Activated naive CD4-positive, alpha-beta T cell treated with anti-CD3 and anti-CD28 coated beads for 36 hours (primary cell): ENCODE results near the gene POMT2. TPM values are rescaled to one million over a fixed set of nuclear protein-coding genes. Genes with fewer than 3 reads are reported as not detected.

ENCODE experiments used
- CTCF ChIA-PET: fragments of 350-600 bp; sonication (Branson Sonifier 250); formaldehyde crosslinking; loops from one replicate; lab custom pipeline; 2021; ENCODE audit warnings: antibody characterized with exemption; lab: Charles Lee
- DNase-seq: peaks from one replicate; pipeline ENCODE4 v3.0.0-alpha.2; 2020
- H3K27ac Mint-ChIP-seq: one replicate; pipeline ENCODE4 v1.8.0; 2021; ENCODE audit warnings: mild to moderate bottlenecking, mixed read lengths
- H3K27me3 Mint-ChIP-seq: one replicate; pipeline ENCODE4 v1.8.0; 2021; ENCODE audit warnings: low read depth, mixed read lengths
- H3K36me3 Mint-ChIP-seq: one replicate; pipeline ENCODE4 v1.8.0; 2021; ENCODE audit warnings: low read depth, mixed read lengths
- H3K4me1 Mint-ChIP-seq: one replicate; pipeline ENCODE4 v1.8.0; 2021; ENCODE audit warnings: low read depth, mixed read lengths
- H3K4me3 Mint-ChIP-seq: one replicate; pipeline ENCODE4 v1.8.0; 2021; ENCODE audit warnings: mild to moderate bottlenecking, moderate library complexity, mixed read lengths
- H3K9me3 Mint-ChIP-seq: one replicate; pipeline ENCODE4 v1.8.0; 2021; ENCODE audit warnings: mixed read lengths
- intact Hi-C: fragments of 100-400 bp; cut with micrococcal nuclease; formaldehyde crosslinking; loops from one replicate; pipeline ENCODE4 v1.15.1; 2023
- total RNA-seq, 2 experiments: library from RNA; stranded (reverse); gene quantifications; one replicate each; pipeline ENCODE4 v1.2.3, GENCODE V29; 2021

Gene POMT2
- total RNA-seq, 2 experiments from 2014 or later, result 11.3 to 14.5 TPM

DNA sequence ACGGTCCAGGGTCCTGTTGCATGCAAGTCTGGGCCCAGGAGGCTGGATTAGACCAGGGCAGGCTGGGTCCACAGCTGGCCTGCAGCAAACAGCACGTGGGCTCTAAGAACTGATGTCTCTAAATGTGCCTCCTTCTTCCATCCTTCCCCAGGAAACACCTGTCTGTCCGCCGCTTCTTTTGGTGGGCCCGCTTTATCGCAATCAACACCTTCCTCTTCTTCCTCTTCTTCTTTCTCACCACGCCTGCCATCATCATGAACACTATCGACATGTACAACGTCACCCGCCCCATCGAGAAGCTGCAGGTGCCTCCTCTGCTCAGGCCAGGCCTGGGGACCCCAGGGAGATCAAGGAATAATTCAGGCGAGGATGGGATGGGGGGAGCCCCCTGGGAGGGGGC, 77.9 kb downstream of the POMT2 start:
- intact Hi-C loops, result no loop called here
- H3K27me3 Mint-ChIP-seq, result no peaks in the 10 kb centered on the region
- no peak overlapping the region for H3K27ac Mint-ChIP-seq
- H3K4me3 Mint-ChIP-seq, result no peak overlapping the region
- CTCF ChIA-PET, result interaction anchor here (0.7 kb wide), 1 partner anchor 51 kb away, joined by 3 read pairs; no protein-coding TSS in a partner anchor
- H3K9me3 Mint-ChIP-seq, result no peaks in the 10 kb centered on the region
- H3K36me3 Mint-ChIP-seq, result no peaks in the 10 kb centered on the region
- no peak for DNase-seq
- H3K4me1 Mint-ChIP-seq, result no peaks in the 10 kb centered on the region

DNA sequence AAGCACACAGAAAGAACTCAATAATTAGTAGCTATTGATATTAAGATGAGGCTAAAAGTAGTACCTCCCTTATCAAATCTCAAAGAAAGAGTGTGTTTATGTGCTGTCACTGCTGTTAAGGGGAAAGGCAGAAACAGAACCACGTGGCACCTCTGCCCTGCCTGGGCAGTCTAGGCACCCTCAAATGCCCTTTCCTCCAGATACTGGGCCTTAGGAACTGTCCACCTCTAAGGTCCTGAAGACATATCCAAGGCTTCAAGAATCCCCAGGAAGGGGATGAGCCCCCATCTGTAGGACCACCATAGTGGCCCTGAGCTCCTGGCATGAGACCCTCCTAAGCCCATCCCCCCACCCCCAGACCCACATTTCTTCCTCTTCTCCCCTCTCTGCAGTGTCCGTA, 78.7 kb downstream of the POMT2 start:
- no peaks in the 10 kb centered on the region for H3K4me1 Mint-ChIP-seq
- H3K4me3 Mint-ChIP-seq, result no peak overlapping the region
- no peak for DNase-seq
- intact Hi-C loops, result no loop called here
- CTCF ChIA-PET, result interaction anchor here (0.6 to 0.7 kb wide), 2 partner anchors 38 to 51 kb away, joined by 3 to 4 read pairs; no protein-coding TSS in a partner anchor
- no peaks in the 10 kb centered on the region for H3K27me3 Mint-ChIP-seq
- no peaks in the 10 kb centered on the region for H3K9me3 Mint-ChIP-seq
- H3K27ac Mint-ChIP-seq, result no peak overlapping the region
- no peaks in the 10 kb centered on the region for H3K36me3 Mint-ChIP-seq

DNA sequence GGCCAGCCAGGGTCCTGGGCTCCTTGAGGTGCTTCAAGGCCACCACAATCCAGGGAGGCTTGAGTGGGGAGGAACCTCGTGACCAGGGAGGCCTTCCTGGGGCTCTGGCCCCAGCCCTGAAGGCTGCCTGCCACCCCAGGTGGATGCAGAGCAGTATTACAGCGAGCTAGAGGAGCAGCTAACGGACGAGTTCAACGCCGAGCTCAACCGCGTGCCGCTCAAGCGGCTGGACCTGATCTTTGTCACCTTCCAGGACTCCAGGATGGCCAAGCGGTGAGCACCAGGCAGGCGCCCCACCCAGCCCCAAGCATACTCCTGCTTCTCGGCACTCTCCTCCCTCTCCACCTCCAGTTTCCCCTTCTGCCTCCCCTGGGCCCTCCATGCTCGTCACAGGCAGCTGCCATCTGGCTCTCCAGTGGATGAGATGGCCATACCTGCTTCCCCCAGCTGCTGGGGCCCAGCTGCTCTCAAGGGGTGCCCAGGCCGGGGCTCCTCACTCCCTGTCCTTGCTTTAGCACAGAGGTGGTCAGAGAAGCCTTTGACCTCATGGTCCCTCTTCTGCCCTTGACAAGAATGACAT, 80.3 kb downstream of the POMT2 start:
- no peaks in the 10 kb centered on the region for H3K27me3 Mint-ChIP-seq
- no peaks in the 10 kb centered on the region for H3K4me1 Mint-ChIP-seq
- intact Hi-C loops, result no loop called here
- CTCF ChIA-PET, result interaction anchor here (0.8 to 1.2 kb wide), 2 partner anchors 60 to 75 kb away, joined by 3 read pairs; no protein-coding TSS in a partner anchor
- DNase-seq, result no peak
- no peak overlapping the region for H3K4me3 Mint-ChIP-seq
- H3K9me3 Mint-ChIP-seq, result no peaks in the 10 kb centered on the region
- H3K36me3 Mint-ChIP-seq, result no peaks in the 10 kb centered on the region
- H3K27ac Mint-ChIP-seq, result no peak overlapping the region

DNA sequence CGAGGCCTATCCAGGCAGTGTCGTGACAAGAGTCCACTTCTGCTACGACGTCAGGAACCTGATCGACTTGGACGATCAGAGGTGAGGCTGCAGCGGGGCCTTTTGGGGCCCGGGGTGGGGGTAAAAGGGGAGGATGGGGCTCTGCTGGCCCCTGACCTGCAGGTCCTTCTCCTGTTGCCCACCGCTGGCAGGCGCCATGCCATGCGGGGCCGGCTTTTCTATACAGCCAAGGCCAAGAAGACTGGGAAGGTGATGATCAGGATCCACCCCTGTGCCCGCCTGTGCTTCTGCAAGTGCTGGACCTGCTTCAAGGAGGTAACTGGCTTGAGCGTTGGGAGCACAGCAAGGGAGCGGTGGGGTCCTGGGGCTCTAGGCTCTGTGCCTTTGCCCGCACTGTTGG, 81.3 kb downstream of the POMT2 start:
- H3K4me1 Mint-ChIP-seq, result no peaks in the 10 kb centered on the region
- H3K4me3 Mint-ChIP-seq, result no peak overlapping the region
- no peak for DNase-seq
- H3K9me3 Mint-ChIP-seq, result no peaks in the 10 kb centered on the region
- no peak overlapping the region for H3K27ac Mint-ChIP-seq
- intact Hi-C loops, result no loop called here
- no peaks in the 10 kb centered on the region for H3K27me3 Mint-ChIP-seq
- CTCF ChIA-PET, result interaction anchor here (1.2 kb wide), 1 partner anchor 76 kb away, joined by 3 read pairs; no protein-coding TSS in a partner anchor
- H3K36me3 Mint-ChIP-seq, result no peaks in the 10 kb centered on the region

DNA sequence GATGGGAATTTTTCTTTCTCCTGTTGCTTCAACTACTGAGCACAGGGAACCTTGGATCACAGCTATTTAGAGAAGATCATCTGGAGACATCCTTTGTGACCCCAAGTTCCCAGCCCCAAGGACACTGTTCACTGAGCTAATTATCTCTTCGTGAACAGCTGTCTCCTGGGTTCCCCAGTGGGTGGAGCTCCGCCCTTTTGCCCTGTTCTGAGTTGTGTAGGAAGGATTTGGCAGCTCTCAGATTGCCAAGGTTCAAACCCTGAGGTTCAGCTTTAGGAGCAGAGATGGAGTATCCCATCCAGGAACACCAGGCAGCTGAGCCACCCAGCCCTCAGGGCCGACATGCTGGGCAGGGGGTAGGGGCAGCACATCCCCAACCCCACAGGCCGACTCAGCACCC, 81.7 kb downstream of the POMT2 start:
- CTCF ChIA-PET, result interaction anchor here (1.2 kb wide), 1 partner anchor 77 kb away, joined by 3 read pairs; no protein-coding TSS in a partner anchor
- no peaks in the 10 kb centered on the region for H3K4me1 Mint-ChIP-seq
- no peak overlapping the region for H3K27ac Mint-ChIP-seq
- H3K4me3 Mint-ChIP-seq, result no peak overlapping the region
- no peak for DNase-seq
- H3K27me3 Mint-ChIP-seq, result no peaks in the 10 kb centered on the region
- no peaks in the 10 kb centered on the region for H3K9me3 Mint-ChIP-seq
- no peaks in the 10 kb centered on the region for H3K36me3 Mint-ChIP-seq
- intact Hi-C loops, result no loop called here

DNA sequence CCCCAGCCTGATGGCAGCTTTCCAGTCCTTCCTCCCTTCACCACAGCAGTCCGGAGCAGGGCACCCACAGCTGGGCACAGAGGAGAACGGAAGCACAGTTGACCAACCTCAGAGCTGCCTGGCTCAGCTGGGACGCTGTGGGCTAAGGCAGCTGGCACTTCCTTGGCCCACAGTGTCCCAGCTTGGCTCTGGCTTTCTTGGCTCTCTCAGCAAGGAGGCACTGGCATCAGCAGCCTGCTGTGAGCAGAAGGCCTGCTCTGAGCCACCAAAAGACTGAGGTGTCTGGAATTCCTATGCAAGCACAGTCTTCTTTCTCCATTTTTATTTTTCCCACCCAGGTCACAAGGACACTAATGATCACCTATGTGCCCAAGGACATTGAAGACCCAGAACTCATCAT, 82.3 kb downstream of the POMT2 start:
- H3K27me3 Mint-ChIP-seq, result no peaks in the 10 kb centered on the region
- no peaks in the 10 kb centered on the region for H3K4me1 Mint-ChIP-seq
- no peaks in the 10 kb centered on the region for H3K36me3 Mint-ChIP-seq
- CTCF ChIA-PET, result interaction anchor here (0.8 kb wide), 1 partner anchor 78 kb away, joined by 3 read pairs; no protein-coding TSS in a partner anchor
- no peak for DNase-seq
- H3K27ac Mint-ChIP-seq, result no peak overlapping the region
- intact Hi-C loops, result no loop called here
- no peaks in the 10 kb centered on the region for H3K9me3 Mint-ChIP-seq
- no peak overlapping the region for H3K4me3 Mint-ChIP-seq

DNA sequence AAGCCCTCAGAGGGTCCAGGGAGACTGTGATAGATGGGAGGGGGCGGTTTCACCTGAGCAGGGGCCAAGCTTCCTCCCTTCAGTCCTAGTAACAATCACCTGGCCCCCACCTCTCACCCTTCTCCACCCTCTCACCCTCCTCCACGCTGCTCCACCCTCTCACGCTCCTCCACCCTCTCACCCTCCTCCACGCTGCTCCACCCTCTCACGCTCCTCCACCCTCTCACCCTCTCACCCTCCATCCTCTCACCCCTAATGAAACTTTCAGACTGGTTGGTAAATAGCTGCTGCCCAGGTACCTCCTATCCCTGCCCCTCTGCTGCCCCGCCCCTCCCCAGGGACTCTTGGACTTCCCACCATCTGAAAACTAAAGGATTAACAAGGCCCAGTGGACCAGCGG, 83.9 kb downstream of the POMT2 start:
- no peaks in the 10 kb centered on the region for H3K36me3 Mint-ChIP-seq
- DNase-seq, result no peak
- no peak overlapping the region for H3K27ac Mint-ChIP-seq
- CTCF ChIA-PET, result interaction anchor here (0.6 kb wide), 1 partner anchor 87 kb away, joined by 3 read pairs; no protein-coding TSS in a partner anchor
- H3K4me1 Mint-ChIP-seq, result no peaks in the 10 kb centered on the region
- H3K27me3 Mint-ChIP-seq, result no peaks in the 10 kb centered on the region
- intact Hi-C loops, result no loop called here
- H3K9me3 Mint-ChIP-seq, result no peaks in the 10 kb centered on the region
- no peak overlapping the region for H3K4me3 Mint-ChIP-seq

DNA sequence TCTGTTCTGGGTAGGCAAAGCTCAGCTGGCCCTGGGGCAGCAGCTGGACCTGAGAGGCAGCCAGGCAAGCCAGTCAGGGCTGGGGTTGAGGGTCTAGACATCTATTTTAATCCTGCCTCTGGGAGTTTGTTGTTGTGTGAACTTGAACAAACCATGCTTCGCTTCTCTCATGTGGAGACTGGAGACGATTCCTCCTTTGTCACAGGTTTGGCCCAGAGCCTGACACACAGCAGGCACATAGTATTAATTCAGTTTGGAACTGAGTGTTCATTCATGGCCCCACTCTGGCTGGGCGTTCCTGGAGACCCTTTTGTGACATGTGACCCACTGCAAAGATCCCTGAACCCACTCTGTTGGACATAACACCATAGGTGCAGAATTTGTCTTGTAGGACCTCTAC, 89.0 kb downstream of the POMT2 start:
- intact Hi-C loops, result no loop called here
- H3K36me3 Mint-ChIP-seq, result no peaks in the 10 kb centered on the region
- CTCF ChIA-PET, result no interaction called here
- no peaks in the 10 kb centered on the region for H3K27me3 Mint-ChIP-seq
- H3K4me1 Mint-ChIP-seq, result no peaks in the 10 kb centered on the region
- no peak for DNase-seq
- H3K4me3 Mint-ChIP-seq, result no peak overlapping the region
- peaks cover 1% of the 10 kb centered on the region for H3K9me3 Mint-ChIP-seq
- no peak overlapping the region for H3K27ac Mint-ChIP-seq

DNA sequence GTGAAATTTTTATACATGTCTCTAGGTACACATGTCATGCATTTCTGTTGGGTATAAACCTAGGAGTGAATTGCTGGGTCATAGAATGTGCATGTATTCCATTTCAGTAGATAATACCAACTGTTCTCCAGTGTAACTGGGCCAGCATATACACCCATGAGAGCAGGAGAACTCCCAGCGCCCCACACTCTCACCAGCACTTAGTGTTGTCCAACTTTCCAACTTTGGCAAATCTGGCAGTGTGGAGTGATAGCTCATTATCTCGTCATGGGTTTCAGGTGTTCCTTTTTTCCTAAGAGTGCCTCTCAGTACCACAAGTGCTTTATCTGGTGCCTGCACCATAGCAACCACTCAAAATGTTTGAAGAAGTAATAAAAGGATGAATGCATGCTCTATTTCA, 89.8 kb downstream of the POMT2 start:
- H3K36me3 Mint-ChIP-seq, result no peaks in the 10 kb centered on the region
- intact Hi-C loops, result no loop called here
- CTCF ChIA-PET, result no interaction called here
- H3K27ac Mint-ChIP-seq, result no peak overlapping the region
- H3K4me1 Mint-ChIP-seq, result no peaks in the 10 kb centered on the region
- no peak for DNase-seq
- no peaks in the 10 kb centered on the region for H3K27me3 Mint-ChIP-seq
- H3K9me3 Mint-ChIP-seq, result peaks cover 1% of the 10 kb centered on the region
- H3K4me3 Mint-ChIP-seq, result no peak overlapping the region

DNA sequence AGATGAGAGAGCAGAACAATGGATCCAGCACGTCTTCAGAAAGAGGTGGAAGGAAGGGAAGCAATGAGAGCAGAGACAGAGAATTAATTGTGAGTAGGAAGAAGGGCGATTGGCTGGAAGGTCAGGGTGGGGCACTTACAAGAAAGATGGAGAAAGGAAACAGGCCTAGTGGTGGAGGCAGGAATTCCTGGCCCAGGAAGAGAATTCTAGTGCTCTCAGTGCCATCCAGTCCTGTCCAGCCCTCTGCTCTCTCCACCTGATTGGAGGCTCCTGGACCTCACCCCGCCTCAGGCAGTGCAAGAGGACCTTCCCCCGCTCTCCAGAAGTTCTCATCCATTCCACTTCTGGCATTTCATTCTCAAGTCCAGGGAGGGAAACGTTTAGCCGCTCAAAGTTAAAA, 92.6 kb downstream of the POMT2 start:
- CTCF ChIA-PET, result interaction anchor here (0.7 kb wide), 1 partner anchor 71 kb away, joined by 3 read pairs; no protein-coding TSS in a partner anchor
- H3K4me1 Mint-ChIP-seq, result no peaks in the 10 kb centered on the region
- no peaks in the 10 kb centered on the region for H3K36me3 Mint-ChIP-seq
- H3K9me3 Mint-ChIP-seq, result peaks cover 1% of the 10 kb centered on the region
- no peak overlapping the region for H3K27ac Mint-ChIP-seq
- H3K27me3 Mint-ChIP-seq, result no peaks in the 10 kb centered on the region
- intact Hi-C loops, result no loop called here
- H3K4me3 Mint-ChIP-seq, result no peak overlapping the region
- DNase-seq, result no peak

DNA sequence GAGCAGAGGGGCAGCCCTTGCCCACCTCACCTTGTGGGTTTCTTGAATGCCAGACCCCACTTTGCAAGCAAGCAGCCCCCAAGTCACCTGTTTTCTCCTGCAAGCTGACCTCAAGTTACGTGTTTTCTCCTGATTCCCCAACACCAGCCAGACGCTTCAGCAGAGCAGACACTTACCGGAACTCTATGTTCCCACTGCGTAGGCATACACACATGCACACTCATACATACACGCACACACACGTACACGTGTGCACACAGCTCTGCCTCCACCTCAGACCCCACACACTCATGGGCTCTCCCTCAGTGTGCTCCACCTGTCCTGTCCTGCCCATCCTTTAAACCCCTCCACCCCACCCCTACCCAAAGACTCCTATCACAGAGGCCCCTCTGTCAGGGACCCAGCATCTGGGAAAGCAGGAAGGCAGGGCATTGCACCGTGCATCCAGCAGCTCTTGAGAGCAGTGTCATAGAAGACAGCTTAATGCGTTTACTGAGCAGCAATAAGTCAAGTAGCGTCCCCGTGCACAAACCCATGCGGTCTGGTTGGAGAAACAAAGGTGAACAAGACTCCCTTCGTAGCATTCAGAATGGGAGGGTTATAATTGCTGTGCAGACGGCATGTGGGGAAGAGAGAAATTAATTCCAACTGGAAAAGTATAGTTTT, 94.7 kb downstream of the POMT2 start:
- CTCF ChIA-PET, result no interaction called here
- Mint-ChIP-seq H3K4me1 (no peaks in the 10 kb centered on the region), H3K27me3 (no peaks in the 10 kb centered on the region), H3K36me3 (no peaks in the 10 kb centered on the region), H3K27ac (no peak overlapping the region), H3K9me3 (peaks cover under 1% of the 10 kb centered on the region), H3K4me3 (no peak overlapping the region)
- DNase-seq, result no peak
- intact Hi-C loops, result no loop called here

DNA sequence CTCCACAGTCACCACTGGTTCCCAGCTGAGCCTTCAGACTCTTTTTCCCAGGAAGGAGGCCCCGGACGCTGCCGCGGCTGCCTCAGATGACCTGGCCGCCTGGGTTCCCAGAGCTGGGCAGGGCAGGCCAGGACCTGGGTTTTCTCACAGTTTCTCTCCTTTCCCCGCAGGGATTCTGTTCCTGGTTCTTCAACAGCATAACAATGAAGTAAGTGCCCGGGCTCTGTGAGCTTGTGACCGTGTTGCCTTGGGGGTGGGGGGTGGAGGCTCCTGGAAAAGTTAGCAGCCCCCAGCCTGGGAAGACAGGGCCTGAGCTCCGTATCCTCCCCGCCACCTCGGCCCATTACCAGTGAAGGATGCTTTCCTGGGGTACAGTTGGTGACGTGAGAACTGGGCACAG, 95.4 kb downstream of the POMT2 start:
- DNase-seq, result no peak
- no peaks in the 10 kb centered on the region for H3K9me3 Mint-ChIP-seq
- H3K36me3 Mint-ChIP-seq, result no peaks in the 10 kb centered on the region
- H3K4me1 Mint-ChIP-seq, result no peaks in the 10 kb centered on the region
- H3K27ac Mint-ChIP-seq, result no peak overlapping the region
- intact Hi-C loops, result no loop called here
- H3K27me3 Mint-ChIP-seq, result no peaks in the 10 kb centered on the region
- CTCF ChIA-PET, result no interaction called here
- no peak overlapping the region for H3K4me3 Mint-ChIP-seq
